ENCODE data around the gene GALNT17. TPM values are rescaled to one million over a fixed set of nuclear protein-coding genes. Genes with fewer than 3 reads are reported as not detected.

GALNT17 gene
- total RNA-seq, 2 experiments from 2014 or later, result not detected

DNA sequence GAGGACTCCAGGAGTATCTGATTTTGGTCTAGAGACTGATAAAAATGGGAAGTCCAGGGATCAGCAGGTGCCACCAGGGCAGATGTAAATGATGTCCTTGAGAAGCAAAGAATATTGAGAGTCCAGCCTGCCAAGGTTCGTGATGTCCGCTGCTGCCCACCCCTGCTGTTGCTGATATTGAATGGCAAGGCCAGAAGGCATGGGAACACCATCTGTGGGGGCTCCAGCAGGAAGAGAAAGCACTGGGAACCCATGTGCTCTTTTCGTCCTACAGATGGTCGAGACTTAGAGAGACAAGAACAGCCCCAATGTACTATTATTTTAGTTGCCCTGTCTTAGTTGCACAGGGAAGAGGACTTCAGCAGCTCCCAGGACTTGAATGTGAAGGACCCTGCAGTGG is 363.9 kb downstream of the GALNT17 start:
- Mint-ChIP-seq H3K27ac (no peak overlapping the region), H3K4me1 (ENCODE audit: low read depth) (no peaks in the 10 kb centered on the region), H3K36me3 (ENCODE audit: low read depth) (no peaks in the 10 kb centered on the region), H3K27me3 (no peaks in the 10 kb centered on the region), H3K4me3 (no peak overlapping the region), H3K9me3 (peaks cover 4% of the 10 kb centered on the region)
- no peak for DNase-seq
- H3K4me1 ChIP-seq (ENCODE audit: insufficient read depth, low read length), result no peaks in the 10 kb centered on the region
- no peak overlapping the region for H3K27ac ChIP-seq (ENCODE audit: low read depth in 1 of 2, low read length in 2 of 2)
- intact Hi-C loops (cut with DNase I, micrococcal nuclease), result no loop called here
- TF ChIP-seq, protein P1, sequence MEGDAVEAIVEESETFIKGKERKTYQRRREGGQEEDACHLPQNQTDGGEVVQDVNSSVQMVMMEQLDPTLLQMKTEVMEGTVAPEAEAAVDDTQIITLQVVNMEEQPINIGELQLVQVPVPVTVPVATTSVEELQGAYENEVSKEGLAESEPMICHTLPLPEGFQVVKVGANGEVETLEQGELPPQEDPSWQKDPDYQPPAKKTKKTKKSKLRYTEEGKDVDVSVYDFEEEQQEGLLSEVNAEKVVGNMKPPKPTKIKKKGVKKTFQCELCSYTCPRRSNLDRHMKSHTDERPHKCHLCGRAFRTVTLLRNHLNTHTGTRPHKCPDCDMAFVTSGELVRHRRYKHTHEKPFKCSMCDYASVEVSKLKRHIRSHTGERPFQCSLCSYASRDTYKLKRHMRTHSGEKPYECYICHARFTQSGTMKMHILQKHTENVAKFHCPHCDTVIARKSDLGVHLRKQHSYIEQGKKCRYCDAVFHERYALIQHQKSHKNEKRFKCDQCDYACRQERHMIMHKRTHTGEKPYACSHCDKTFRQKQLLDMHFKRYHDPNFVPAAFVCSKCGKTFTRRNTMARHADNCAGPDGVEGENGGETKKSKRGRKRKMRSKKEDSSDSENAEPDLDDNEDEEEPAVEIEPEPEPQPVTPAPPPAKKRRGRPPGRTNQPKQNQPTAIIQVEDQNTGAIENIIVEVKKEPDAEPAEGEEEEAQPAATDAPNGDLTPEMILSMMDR (IDR thresholded peaks at IDR 0.05), result no peak
- POLR2A ChIA-PET, result no interaction called here
- ATAC-seq (ENCODE audit: poor library complexity), result no peak
- CTCF ChIA-PET, result no interaction called here
- no peaks in the 10 kb centered on the region for H3K27me3 ChIP-seq (ENCODE audit: control insufficient read depth in 1 of 2, insufficient read depth in 2 of 2, low read length in 2 of 2)
- H3K4me3 ChIP-seq (ENCODE audit: low read length), result no peak overlapping the region
- peaks cover 0 to 6% of the 10 kb centered on the region in 2 experiments for H3K9me3 ChIP-seq (ENCODE audit: control insufficient read depth in 1 of 2, insufficient read depth in 1 of 2, low read length in 2 of 2)
- no peaks in the 10 kb centered on the region for H3K36me3 ChIP-seq (ENCODE audit: insufficient read depth, low read length)

DNA sequence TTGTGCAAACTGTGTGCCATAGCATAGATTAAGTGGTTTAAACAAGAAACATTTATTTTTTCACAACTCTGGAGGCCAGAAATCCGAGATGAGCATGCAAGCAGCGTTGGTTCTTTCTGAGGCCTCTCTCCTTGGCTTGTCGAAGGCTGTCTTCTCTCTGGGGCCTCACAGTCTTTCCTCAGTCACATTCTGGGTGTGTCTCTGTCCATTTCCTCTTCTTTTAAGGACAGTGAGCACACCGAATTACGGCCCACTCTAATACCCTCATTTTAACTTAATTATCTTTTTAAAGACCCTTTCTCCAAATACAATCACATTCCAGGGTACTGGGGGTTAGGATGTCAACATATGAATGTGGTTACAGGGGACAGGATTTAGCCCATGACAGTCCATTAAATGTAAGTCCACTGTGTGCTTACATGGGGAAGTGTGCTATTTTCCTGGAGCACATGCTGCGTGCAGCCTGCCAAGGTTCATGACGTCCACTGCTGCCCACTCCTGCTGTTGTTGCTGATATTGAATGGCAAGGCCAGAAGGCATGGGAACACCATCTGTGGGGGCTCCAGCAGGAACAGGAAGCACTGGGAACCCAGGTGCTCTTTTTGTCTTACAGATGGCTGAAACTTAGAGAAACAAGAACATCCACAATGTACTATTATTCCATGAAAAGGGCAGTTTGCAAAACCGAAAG is 365.5 kb downstream of the GALNT17 start:
- DNase-seq (no peak), ATAC-seq (ENCODE audit: poor library complexity) (no peak)
- intact Hi-C loops (cut with DNase I, micrococcal nuclease), result no loop called here
- H3K27ac Mint-ChIP-seq, result no peak overlapping the region
- ChIA-PET CTCF (no interaction called here), POLR2A (no interaction called here)
- Histone ChIP-seq H3K4me1 (ENCODE audit: insufficient read depth, low read length) (no peaks in the 10 kb centered on the region), H3K27ac (ENCODE audit: low read depth in 1 of 2, low read length in 2 of 2) (no peak overlapping the region), H3K36me3 (ENCODE audit: insufficient read depth, low read length) (no peaks in the 10 kb centered on the region), H3K4me3 (ENCODE audit: low read length) (no peak overlapping the region), H3K9me3 (ENCODE audit: control insufficient read depth in 1 of 2, insufficient read depth in 1 of 2, low read length in 2 of 2) (peaks cover 0 to 6% of the 10 kb centered on the region in 2 experiments), H3K27me3 (ENCODE audit: control insufficient read depth in 1 of 2, insufficient read depth in 2 of 2, low read length in 2 of 2) (no peaks in the 10 kb centered on the region)
- peaks cover 7% of the 10 kb centered on the region for H3K9me3 Mint-ChIP-seq
- no peaks in the 10 kb centered on the region for H3K27me3 Mint-ChIP-seq
- H3K4me3 Mint-ChIP-seq, result no peak overlapping the region
- H3K36me3 Mint-ChIP-seq (ENCODE audit: low read depth), result no peaks in the 10 kb centered on the region
- no peaks in the 10 kb centered on the region for H3K4me1 Mint-ChIP-seq (ENCODE audit: low read depth)
- TF ChIP-seq, protein P1 (IDR thresholded peaks at IDR 0.05), result no peak

DNA sequence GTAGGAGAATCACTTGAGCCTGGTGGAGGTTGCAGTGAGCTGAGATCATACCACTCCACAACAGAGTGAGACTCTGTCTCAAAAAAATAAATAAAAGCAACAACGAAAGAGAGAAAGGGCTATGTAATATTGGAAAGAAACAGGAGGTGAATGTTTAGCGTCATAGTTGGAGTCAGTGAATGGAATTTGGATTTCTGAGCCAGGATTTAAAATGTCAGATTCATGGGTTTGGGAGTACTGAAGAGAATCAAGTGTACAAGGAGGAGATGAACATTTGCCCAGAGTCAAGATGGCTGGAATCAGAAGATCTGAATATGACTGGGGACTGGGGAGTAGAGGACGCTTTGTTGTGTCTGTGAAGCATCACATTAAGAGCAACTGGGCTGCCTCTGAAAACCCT is 366.4 kb downstream of the GALNT17 start:
- Mint-ChIP-seq H3K36me3 (ENCODE audit: low read depth) (no peaks in the 10 kb centered on the region), H3K4me3 (no peak overlapping the region), H3K9me3 (peaks cover 7% of the 10 kb centered on the region), H3K27me3 (no peaks in the 10 kb centered on the region), H3K4me1 (ENCODE audit: low read depth) (no peaks in the 10 kb centered on the region), H3K27ac (no peak overlapping the region)
- no peaks in the 10 kb centered on the region for H3K27me3 ChIP-seq (ENCODE audit: control insufficient read depth in 1 of 2, insufficient read depth in 2 of 2, low read length in 2 of 2)
- H3K9me3 ChIP-seq (ENCODE audit: control insufficient read depth in 1 of 2, insufficient read depth in 1 of 2, low read length in 2 of 2), result peaks cover 0 to 10% of the 10 kb centered on the region in 2 experiments
- H3K27ac ChIP-seq (ENCODE audit: low read depth in 1 of 2, low read length in 2 of 2), result no peak overlapping the region
- TF ChIP-seq, protein P1 (IDR thresholded peaks at IDR 0.05), result no peak
- H3K36me3 ChIP-seq (ENCODE audit: insufficient read depth, low read length), result no peaks in the 10 kb centered on the region
- no peak overlapping the region for H3K4me3 ChIP-seq (ENCODE audit: low read length)
- intact Hi-C loops (cut with DNase I, micrococcal nuclease), result no loop called here
- H3K4me1 ChIP-seq (ENCODE audit: insufficient read depth, low read length), result no peaks in the 10 kb centered on the region
- POLR2A ChIA-PET, result no interaction called here
- CTCF ChIA-PET, result no interaction called here
- ATAC-seq (ENCODE audit: poor library complexity), result no peak
- DNase-seq, result no peak
